Tibial nerve (tissue), 4 donors: Measurements from ENCODE around the gene CCDC50. TPM values are rescaled to one million over a fixed set of nuclear protein-coding genes. Genes with fewer than 3 reads are reported as not detected.

Experiments
- DNase-seq, 2 donors: peaks; one replicate each; pipeline ENCODE4 v3.0.0-alpha.2; 2019; ENCODE audit warnings: low spot score in 2 of 2
- H3K27ac ChIP-seq, 4 donors: fragments of 200-600 bp; sonication (generic) in 3 of 4; one replicate each; pipeline ENCODE4 v1.5.1; 2017 to 2019; ENCODE audit warnings: mild to moderate bottlenecking in 1 of 4
- H3K27me3 ChIP-seq, 2 donors: fragments of 200-600 bp; sonication (generic) in 1 of 2; one replicate each; pipeline versions ENCODE4 v1.5.1 to v1.6.0; 2017 to 2019
- H3K36me3 ChIP-seq, 3 donors: fragments of 200-600 bp; sonication (generic); one replicate each; pipeline ENCODE4 v1.5.1; 2018 to 2019
- H3K4me1 ChIP-seq, 4 donors: fragments of 200-600 bp; sonication (generic) in 3 of 4; one replicate each; pipeline ENCODE4 v1.5.1; 2017 to 2019
- H3K4me3 ChIP-seq, 4 donors: fragments of 200-600 bp; sonication (generic) in 3 of 4; one replicate each; pipeline ENCODE4 v1.5.1; 2017 to 2019; ENCODE audit warnings: mild to moderate bottlenecking in 1 of 4, moderate library complexity in 1 of 4
- H3K9me3 ChIP-seq, 4 donors: fragments of 200-600 bp; sonication (generic) in 3 of 4; one replicate each; pipeline ENCODE4 v1.5.1; 2017 to 2019
- CTCF ChIP-seq, 5 experiments: fragments of 200-600 bp in 3 of 5; fragments of 450-650 bp in 2 of 5; sonication (generic) in 3 of 5; IDR thresholded peaks; one replicate each; pipeline ENCODE4 v1.5.1; 2016 to 2019; ENCODE audit warnings: antibody characterized with exemption in 5 of 5, mild to moderate bottlenecking in 3 of 5, moderate library complexity in 2 of 5
- EP300 ChIP-seq, 2 donors: sonication (generic); formaldehyde crosslinking; IDR thresholded peaks; one replicate each; pipeline ENCODE4 v1.6.1; 2017; ENCODE audit warnings: antibody characterized with exemption in 2 of 2, mild to moderate bottlenecking in 1 of 2
- POLR2A ChIP-seq, 2 donors: fragments of 450-650 bp; IDR thresholded peaks; one replicate each; pipeline ENCODE4 v1.6.1; 2017; ENCODE audit warnings: antibody characterized with exemption in 2 of 2, mild to moderate bottlenecking in 2 of 2, moderate library complexity in 2 of 2
- WGBS, 2 donors: methylation state at CpG; one replicate each; pipeline ENCODE4 v1.1.5; 2018; 5-methylcytosine and 5-hydroxymethylcytosine counted together
- total RNA-seq, 4 donors: library from RNA; depleted of rRNA; stranded (reverse); fragments of >200 nt; gene quantifications; one replicate each; pipeline ENCODE4 v1.1.0, GENCODE V29; 2016

The CCDC50 gene
- total RNA-seq, 4 donors from 2014 or later = 83.5 to 99.6 (median 94.2) TPM

DNA sequence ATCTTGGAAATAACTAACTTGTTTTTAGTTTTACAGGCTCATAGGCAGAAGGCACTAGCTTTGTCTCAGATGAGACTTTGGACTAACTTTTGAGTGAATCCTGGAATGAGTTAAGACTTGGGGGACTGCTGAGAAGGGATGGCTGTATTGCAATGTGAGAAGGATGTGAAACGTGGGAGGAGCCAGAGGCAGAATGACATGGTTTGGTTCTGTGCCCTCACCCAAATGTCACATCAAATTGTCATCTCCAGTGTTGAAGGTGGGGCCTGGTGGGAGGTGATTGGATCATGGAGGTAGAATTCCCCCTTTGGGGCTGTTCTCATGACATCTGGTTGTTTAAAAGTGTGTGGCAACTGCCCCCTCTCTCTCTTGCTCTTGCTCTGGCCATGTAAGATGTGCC, 28.8 kb upstream of the CCDC50 start:
- no peak for TF ChIP-seq CTCF (IDR thresholded peaks at IDR 0.05)
- TF ChIP-seq POLR2A (IDR thresholded peaks at IDR 0.05) = no peak
- no peak for TF ChIP-seq EP300 (IDR thresholded peaks at IDR 0.05)
- Histone ChIP-seq H3K4me1 (no peaks in the 10 kb centered on the region), H3K27ac (no peak overlapping the region), H3K4me3 (no peak overlapping the region), H3K27me3 (no peaks in the 10 kb centered on the region), H3K9me3 (no peaks in the 10 kb centered on the region), H3K36me3 (no peaks in the 10 kb centered on the region)
- 52 to 64% methylated on average over 1 of the region's 1 CpG for WGBS, 2 donors
- no peak for DNase-seq

DNA sequence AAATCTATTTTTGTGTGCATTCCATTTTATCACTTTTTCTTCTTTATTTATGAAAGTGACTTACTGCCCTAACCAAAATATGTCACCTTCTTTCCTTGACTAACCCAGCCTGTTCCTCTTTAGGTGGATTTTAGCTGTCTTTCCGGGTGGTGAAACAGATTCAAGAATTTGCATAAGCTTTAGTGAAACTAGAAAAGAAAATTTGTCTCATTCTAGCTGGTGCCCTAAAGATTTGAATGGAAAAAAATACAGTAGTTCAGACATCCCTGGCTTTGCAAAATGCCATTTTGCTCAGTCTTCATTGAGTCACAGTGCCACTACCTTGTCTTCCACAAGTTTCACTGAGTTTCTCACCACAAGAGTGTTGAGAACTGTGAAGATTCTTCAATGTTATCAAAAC, 28.2 kb upstream of the CCDC50 start:
- TF ChIP-seq POLR2A (IDR thresholded peaks at IDR 0.05) (no peak), EP300 (IDR thresholded peaks at IDR 0.05) (no peak), CTCF (IDR thresholded peaks at IDR 0.05) (no peak)
- no peaks in the 10 kb centered on the region for H3K9me3 ChIP-seq
- no peaks in the 10 kb centered on the region for H3K4me1 ChIP-seq
- H3K4me3 ChIP-seq = no peak overlapping the region
- 78 to 87% methylated on average over 1 of the region's 1 CpG for WGBS, 2 donors
- H3K27ac ChIP-seq = no peak overlapping the region
- H3K27me3 ChIP-seq = no peaks in the 10 kb centered on the region
- DNase-seq = no peak
- H3K36me3 ChIP-seq = no peaks in the 10 kb centered on the region

DNA sequence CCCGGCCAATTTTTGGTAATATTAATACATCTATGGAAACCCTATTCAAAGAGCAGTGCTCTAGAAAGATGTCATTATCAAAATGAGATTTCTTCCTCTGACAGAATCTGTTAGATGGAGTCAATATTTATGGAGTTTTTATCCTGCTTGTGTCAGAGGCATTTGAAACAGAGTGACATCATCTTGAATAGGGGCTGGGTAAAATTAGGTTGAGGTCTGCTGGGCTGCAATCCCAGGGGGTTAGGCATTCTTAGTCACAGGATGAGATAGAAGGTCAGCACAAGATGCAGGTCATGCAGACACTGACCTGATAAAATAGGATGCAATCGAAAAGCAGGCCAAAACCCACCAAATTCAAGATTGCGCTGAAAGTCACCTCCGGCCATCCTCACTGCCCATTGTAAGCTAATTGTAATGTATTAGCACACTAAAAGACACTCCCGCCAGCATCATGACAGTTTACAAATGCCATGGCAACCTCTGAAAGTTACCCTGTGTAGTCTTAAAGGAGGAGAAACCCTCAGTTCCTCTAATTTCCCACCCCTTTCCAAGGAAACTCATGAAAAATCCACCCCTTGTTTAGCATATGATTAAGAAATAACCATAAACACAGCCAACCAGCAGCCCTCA, 27.3 kb upstream of the CCDC50 start:
- H3K4me3 ChIP-seq = no peak overlapping the region
- 94 to 97% methylated on average over 5 of the region's 5 CpGs for WGBS, 2 donors
- no peaks in the 10 kb centered on the region for H3K9me3 ChIP-seq
- no peaks in the 10 kb centered on the region for H3K27me3 ChIP-seq
- no peak for DNase-seq
- no peaks in the 10 kb centered on the region for H3K36me3 ChIP-seq
- no peak overlapping the region for H3K27ac ChIP-seq
- TF ChIP-seq POLR2A (IDR thresholded peaks at IDR 0.05) (no peak), CTCF (IDR thresholded peaks at IDR 0.05) (no peak), EP300 (IDR thresholded peaks at IDR 0.05) (no peak)
- H3K4me1 ChIP-seq = no peaks in the 10 kb centered on the region

GRCh38 chr3:191302451-191302850, 26.7 kb upstream of the CCDC50 start:
- Histone ChIP-seq H3K36me3 (no peaks in the 10 kb centered on the region), H3K27me3 (no peaks in the 10 kb centered on the region), H3K4me1 (no peaks in the 10 kb centered on the region), H3K9me3 (no peaks in the 10 kb centered on the region), H3K27ac (no peak overlapping the region), H3K4me3 (no peak overlapping the region)
- 58 to 74% methylated on average over 2 of the region's 2 CpGs for WGBS, 2 donors
- TF ChIP-seq POLR2A (IDR thresholded peaks at IDR 0.05) (no peak), CTCF (IDR thresholded peaks at IDR 0.05) (no peak), EP300 (IDR thresholded peaks at IDR 0.05) (no peak)
- DNase-seq = no peak

DNA sequence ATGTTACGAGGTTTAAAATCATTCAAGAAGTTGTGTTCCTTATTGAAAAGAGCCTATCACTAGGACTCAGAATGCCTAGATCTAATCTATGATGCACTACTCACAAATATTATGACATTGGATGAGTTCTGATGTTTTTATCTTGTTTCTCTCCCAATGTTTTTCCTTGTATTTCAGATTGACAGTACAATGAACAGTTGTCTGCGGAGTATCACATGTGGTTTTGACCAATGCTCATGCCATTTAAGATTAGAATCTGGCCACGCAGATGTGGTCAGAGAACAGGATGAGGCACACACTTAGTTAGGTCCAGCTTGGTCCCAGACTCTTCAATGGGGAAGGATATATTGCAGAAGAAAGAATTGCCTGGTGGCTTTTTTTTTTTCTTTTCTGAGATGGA, 25.6 kb upstream of the CCDC50 start:
- Histone ChIP-seq H3K9me3 (no peaks in the 10 kb centered on the region), H3K4me3 (no peak overlapping the region), H3K4me1 (no peaks in the 10 kb centered on the region), H3K27ac (no peak overlapping the region), H3K36me3 (no peaks in the 10 kb centered on the region), H3K27me3 (no peaks in the 10 kb centered on the region)
- no peak for DNase-seq
- no peak for TF ChIP-seq POLR2A (IDR thresholded peaks at IDR 0.05)
- 80 to 86% methylated on average over 3 of the region's 3 CpGs for WGBS, 2 donors

- TF ChIP-seq CTCF (IDR thresholded peaks at IDR 0.05) (no peak), POLR2A (IDR thresholded peaks at IDR 0.05) (no peak), EP300 (IDR thresholded peaks at IDR 0.05) (no peak)
- no peak overlapping the region for H3K4me3 ChIP-seq
- 90% methylated on average over 4 of the region's 4 CpGs for WGBS, 2 donors
- no peak overlapping the region for H3K27ac ChIP-seq
- no peak for DNase-seq
- no peaks in the 10 kb centered on the region for H3K4me1 ChIP-seq
- no peaks in the 10 kb centered on the region for H3K27me3 ChIP-seq
- no peaks in the 10 kb centered on the region for H3K9me3 ChIP-seq
- no peaks in the 10 kb centered on the region for H3K36me3 ChIP-seq
Observed at GRCh38 chr3:191306428-191306827, 22.8 kb upstream of the CCDC50 start.
